Spleen (tissue), 7 donors: ENCODE measurements around the gene BTBD2.

Source experiments
- CTCF ChIP-seq, 11 experiments: fragments of 200-600 bp in 7 of 11; fragments of 450-650 bp in 4 of 11; sonication (generic) in 4 of 11; IDR thresholded peaks in 8 of 11; conservative IDR thresholded peaks in 3 of 11; 1 replicate in 7 of 11; 2 replicates in 4 of 11; pipeline versions ENCODE4 v1.4.0 to v1.8.0; 2016 to 2021; ENCODE audit warnings: antibody characterized with exemption in 11 of 11, inconsistent platforms in 4 of 11, mild to moderate bottlenecking in 1 of 11
- POLR2A ChIP-seq, 3 donors: fragments of 450-650 bp; IDR thresholded peaks; one replicate each; pipeline ENCODE4 v1.5.1; 2017; ENCODE audit warnings: antibody characterized with exemption in 3 of 3, mild to moderate bottlenecking in 1 of 3
- POLR2AphosphoS5 ChIP-seq, 3 donors: sonication (generic); formaldehyde crosslinking; IDR thresholded peaks; one replicate each; pipeline ENCODE4 v1.5.1; 2017; ENCODE audit warnings: antibody characterized with exemption in 3 of 3
- donor health status: DM: no; HTN: no; CAD: no; lungs with moderate emphysema.
- donor health status: DM: no; HTN: no; CAD: no.
- donor health status: DM: no; HTN: no; CAD: no.

GRCh38 chr19:1985588-1986356 is 29.7 kb downstream of the BTBD2 start:
- TF ChIP-seq CTCF (IDR thresholded peaks at IDR 0.05 in 8 of 11, conservative IDR thresholded peaks at IDR 0.05 in 3 of 11), result no peak
- no peak for TF ChIP-seq POLR2A (IDR thresholded peaks at IDR 0.05)
- TF ChIP-seq POLR2AphosphoS5 (IDR thresholded peaks at IDR 0.05), result peak; percentile 7 to 57 (median 20)
